Karpas-422 (cell line): Measurements from ENCODE around the gene NXPE3. TPM values are rescaled to one million over a fixed set of nuclear protein-coding genes. Genes with fewer than 3 reads are reported as not detected.
"Not testable (repeated sequence)": the region's sequence is repeated elsewhere in the genome, so short reads cannot be mapped to it uniquely, and the experiment has no call there.

Experiments
- DNase-seq: peaks from one replicate; pipeline ENCODE4 v3.0.0-alpha.2; 2015
- H2AFZ ChIP-seq: fragments of 200-600 bp; sonication (generic); 2 replicates; pipeline ENCODE4 v1.6.1; 2014; ENCODE audit warnings: antibody characterized with exemption, low read length, mixed read lengths
- H3K27ac ChIP-seq: fragments of 200-600 bp; sonication (generic); 2 replicates; pipeline ENCODE4 v1.5.1; 2014; ENCODE audit warnings: mild to moderate bottlenecking, low read length, moderate library complexity
- H3K27me3 ChIP-seq: fragments of 200-600 bp; sonication (generic); 2 replicates; pipeline ENCODE4 v1.6.1; 2014; ENCODE audit warnings: low read length, mixed read lengths
- H3K36me3 ChIP-seq: fragments of 200-600 bp; sonication (generic); 2 replicates; pipeline ENCODE4 v1.6.1; 2014; ENCODE audit warnings: low read length, mixed read lengths; ENCODE audit not compliant: insufficient read depth
- H3K4me1 ChIP-seq: fragments of 200-600 bp; sonication (generic); 2 replicates; pipeline ENCODE4 v1.6.1; 2014; ENCODE audit warnings: mild to moderate bottlenecking, low read length, mixed read lengths
- H3K4me2 ChIP-seq: fragments of 200-600 bp; sonication (generic); 2 replicates; pipeline ENCODE4 v1.6.1; 2014; ENCODE audit warnings: low read length, low read depth, mild to moderate bottlenecking; ENCODE audit not compliant: poor library complexity, severe bottlenecking
- H3K4me3 ChIP-seq: fragments of 200-600 bp; sonication (generic); 2 replicates; pipeline ENCODE4 v1.5.1; 2014; ENCODE audit warnings: mild to moderate bottlenecking, antibody characterized with exemption, low read length, mixed read lengths
- H3K79me2 ChIP-seq: fragments of 200-600 bp; sonication (generic); 2 replicates; pipeline ENCODE4 v1.6.1; 2014; ENCODE audit warnings: mild to moderate bottlenecking, low read length, mixed read lengths
- H3K9ac ChIP-seq: fragments of 200-600 bp; sonication (generic); 2 replicates; pipeline ENCODE4 v1.6.0; 2014; ENCODE audit warnings: low read length
- H3K9me2 ChIP-seq: fragments of 200-600 bp; sonication (generic), shearing (Covaris generic); replicated peaks from 2 replicates; pipeline ENCODE4 v1.6.0; 2014; ENCODE audit warnings: mild to moderate bottlenecking, low read length, moderate library complexity; ENCODE audit not compliant: insufficient read depth
- H3K9me3 ChIP-seq: fragments of 300-700, 200-600 bp; sonication (generic); 2 replicates; pipeline ENCODE4 v1.6.1; 2014; ENCODE audit warnings: low read length, mixed read lengths
- H4K20me1 ChIP-seq: fragments of 200-600 bp; sonication (generic); 2 replicates; pipeline ENCODE4 v1.6.1; 2014; ENCODE audit warnings: mild to moderate bottlenecking, antibody characterized with exemption, low read length, low read depth; ENCODE audit not compliant: insufficient read depth
- total RNA-seq: library from RNA; depleted of rRNA; stranded (reverse); fragments of >200 nt; shearing (Covaris generic); gene quantifications from 2 replicates; pipeline ENCODE4 v1.2.3, GENCODE V29; 2014; ENCODE audit warnings: low replicate concordance

The NXPE3 gene
- total RNA-seq, 1 experiment from 2014 or later: 20.2 TPM

DNA sequence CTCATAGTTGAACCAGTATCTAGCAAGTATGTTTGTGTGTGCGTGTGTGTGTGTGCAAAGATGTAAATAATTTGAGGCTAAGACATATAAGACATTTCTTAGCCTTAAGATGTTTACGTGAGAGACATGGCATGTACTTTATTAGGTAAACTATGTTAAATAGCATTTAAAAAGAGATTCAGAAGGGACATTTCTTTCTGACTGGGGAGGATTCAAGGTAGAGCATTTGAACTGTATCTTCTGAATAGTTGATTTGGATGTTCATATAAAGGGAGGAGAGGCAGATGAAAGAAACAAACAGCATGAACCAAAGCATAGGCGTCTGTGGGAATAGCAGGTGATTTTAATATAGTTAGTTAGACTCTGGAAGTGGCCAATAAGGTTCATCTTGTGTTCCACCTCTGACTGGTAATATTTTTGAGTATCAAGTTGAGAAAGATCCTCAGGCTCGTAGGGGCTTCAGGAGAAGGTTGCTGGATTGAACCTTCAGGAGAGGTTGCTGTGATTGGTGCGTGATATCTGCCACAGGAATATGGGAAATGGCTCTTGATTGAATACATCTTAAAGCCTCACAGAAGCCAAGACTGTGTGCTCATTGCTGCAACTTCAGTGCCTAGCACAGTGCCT is 82.9 kb downstream of the NXPE3 start:
- no peak for DNase-seq
- peak overlapping the region; percentile 48 for H3K4me2 ChIP-seq
- no peak overlapping the region for H3K27ac ChIP-seq
- H3K4me1 ChIP-seq: peaks cover 13% of the 10 kb centered on the region
- H3K4me3 ChIP-seq: no peak overlapping the region
- no peaks in the 10 kb centered on the region for H3K9me2 ChIP-seq
- H2AFZ ChIP-seq: no peak overlapping the region
- H4K20me1 ChIP-seq: no peaks in the 10 kb centered on the region
- no peak overlapping the region for H3K9ac ChIP-seq
- H3K79me2 ChIP-seq: no peaks in the 10 kb centered on the region
- H3K9me3 ChIP-seq: no peaks in the 10 kb centered on the region
- no peaks in the 10 kb centered on the region for H3K36me3 ChIP-seq
- no peaks in the 10 kb centered on the region for H3K27me3 ChIP-seq

GRCh38 chr3:101862416-101863165 is 83.6 kb downstream of the NXPE3 start:
- Histone ChIP-seq H3K79me2 (no peaks in the 10 kb centered on the region), H2AFZ (no peak overlapping the region), H3K36me3 (no peaks in the 10 kb centered on the region), H3K9ac (no peak overlapping the region), H3K9me3 (no peaks in the 10 kb centered on the region), H3K4me3 (no peak overlapping the region), H3K4me2 (no peak overlapping the region), H4K20me1 (no peaks in the 10 kb centered on the region), H3K27ac (no peak overlapping the region), H3K9me2 (no peaks in the 10 kb centered on the region), H3K27me3 (no peaks in the 10 kb centered on the region), H3K4me1 (peaks cover 13% of the 10 kb centered on the region)
- no peak for DNase-seq

DNA sequence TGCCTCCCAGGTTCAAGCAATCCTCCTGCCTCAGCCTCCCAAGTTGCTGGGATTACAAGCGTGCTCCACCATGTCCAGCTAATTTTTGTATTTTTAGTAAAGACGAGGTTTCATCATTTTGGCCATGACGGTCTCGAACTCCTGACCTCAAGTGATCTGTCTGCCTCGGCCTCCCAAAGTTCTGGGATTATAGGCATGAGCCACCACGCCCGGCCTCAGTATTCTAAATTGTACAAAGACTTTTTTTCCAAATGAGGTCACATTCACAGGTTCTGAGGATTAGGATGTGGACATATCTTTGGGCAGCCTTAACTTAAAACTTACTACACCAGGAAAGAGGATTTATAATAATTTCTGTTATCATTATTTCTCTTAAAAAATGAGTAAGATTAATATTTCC is 85.9 kb downstream of the NXPE3 start:
- not testable (repeated sequence) for H3K9me3 ChIP-seq, H3K79me2 ChIP-seq

GRCh38 chr3:101865751-101866509 is 86.9 kb downstream of the NXPE3 start:
- Histone ChIP-seq H3K36me3 (no peaks in the 10 kb centered on the region), H3K9me2 (no peaks in the 10 kb centered on the region), H3K27me3 (no peaks in the 10 kb centered on the region), H3K79me2 (no peaks in the 10 kb centered on the region), H4K20me1 (no peaks in the 10 kb centered on the region), H3K4me2 (no peak overlapping the region), H2AFZ (no peak overlapping the region), H3K4me3 (no peak overlapping the region), H3K4me1 (peaks cover 12% of the 10 kb centered on the region), H3K27ac (no peak overlapping the region), H3K9ac (no peak overlapping the region), H3K9me3 (no peaks in the 10 kb centered on the region)
- no peak for DNase-seq

More for the DNA sequence above, 85.9 kb downstream of the NXPE3 start:
- not testable (repeated sequence) for H3K27me3 ChIP-seq, H3K9ac ChIP-seq, H3K36me3 ChIP-seq, H3K4me3 ChIP-seq, H4K20me1 ChIP-seq, H2AFZ ChIP-seq, H3K9me2 ChIP-seq, H3K4me2 ChIP-seq, DNase-seq, H3K27ac ChIP-seq
- peaks cover 13% of the 10 kb centered on the region for H3K4me1 ChIP-seq

DNA sequence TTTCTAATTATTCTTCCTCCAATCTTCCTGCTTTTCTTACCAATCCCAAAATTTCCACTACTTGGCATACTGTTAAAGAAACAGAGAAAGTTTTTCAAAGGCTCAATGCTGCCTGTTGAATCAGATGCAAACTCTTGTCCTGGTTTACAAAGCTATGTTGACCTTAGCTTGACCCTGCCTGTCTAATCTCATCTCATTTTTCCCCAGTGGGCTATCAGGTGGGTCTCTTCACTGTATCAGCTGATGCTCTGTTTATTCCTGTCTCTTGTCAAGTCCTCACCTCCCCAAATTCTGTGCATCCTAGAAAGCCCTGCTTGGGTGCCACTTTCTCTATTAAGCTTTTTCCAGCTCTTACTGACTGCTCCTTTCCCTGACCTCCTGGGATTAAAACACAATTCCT is 88.5 kb downstream of the NXPE3 start:
- H3K9me2 ChIP-seq: no peaks in the 10 kb centered on the region
- no peak overlapping the region for H3K4me2 ChIP-seq
- H3K4me3 ChIP-seq: no peak overlapping the region
- no peaks in the 10 kb centered on the region for H3K4me1 ChIP-seq
- no peaks in the 10 kb centered on the region for H3K36me3 ChIP-seq
- H3K27me3 ChIP-seq: no peaks in the 10 kb centered on the region
- no peak overlapping the region for H2AFZ ChIP-seq
- H3K79me2 ChIP-seq: no peaks in the 10 kb centered on the region
- H3K9ac ChIP-seq: no peak overlapping the region
- no peak overlapping the region for H3K27ac ChIP-seq
- no peaks in the 10 kb centered on the region for H4K20me1 ChIP-seq
- DNase-seq: no peak
- H3K9me3 ChIP-seq: no peaks in the 10 kb centered on the region

DNA sequence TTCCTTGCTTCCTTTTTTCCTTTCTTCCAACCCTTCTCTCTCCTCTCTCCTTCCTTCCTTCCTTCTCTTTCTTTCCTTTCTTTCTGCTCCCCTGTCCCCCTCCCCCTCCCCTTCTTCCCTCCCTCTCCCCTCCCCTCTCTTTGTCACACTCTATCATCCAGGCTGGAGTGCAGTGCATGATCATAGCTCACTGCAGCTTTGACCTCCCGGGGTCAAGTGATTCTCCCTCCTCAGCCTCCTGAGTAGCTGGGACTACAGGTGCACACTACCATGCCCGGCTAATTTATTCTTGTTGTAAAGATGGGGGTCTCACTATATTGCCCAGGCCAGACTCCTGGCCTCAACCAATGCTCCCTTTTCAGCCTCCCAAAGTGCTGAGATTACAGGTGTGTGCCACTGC is 89.0 kb downstream of the NXPE3 start:
- Histone ChIP-seq H3K27ac (no peak overlapping the region), H2AFZ (no peak overlapping the region), H3K4me1 (no peaks in the 10 kb centered on the region), H3K79me2 (no peaks in the 10 kb centered on the region), H4K20me1 (no peaks in the 10 kb centered on the region), H3K9ac (no peak overlapping the region), H3K36me3 (no peaks in the 10 kb centered on the region), H3K4me2 (no peak overlapping the region), H3K9me3 (no peaks in the 10 kb centered on the region), H3K4me3 (no peak overlapping the region), H3K9me2 (no peaks in the 10 kb centered on the region), H3K27me3 (no peaks in the 10 kb centered on the region)
- DNase-seq: no peak

- Histone ChIP-seq H3K4me2 (no peak overlapping the region), H4K20me1 (no peaks in the 10 kb centered on the region)
Measured at GRCh38 chr3:101868534-101869464, 89.8 kb downstream of the NXPE3 start.

More at GRCh38 chr3:101868534-101869464, 89.8 kb downstream of the NXPE3 start:
- no peaks in the 10 kb centered on the region for H3K27me3 ChIP-seq
- H3K36me3 ChIP-seq: no peaks in the 10 kb centered on the region
- H3K27ac ChIP-seq: no peak overlapping the region
- DNase-seq: no peak
- no peaks in the 10 kb centered on the region for H3K79me2 ChIP-seq
- H3K4me1 ChIP-seq: no peaks in the 10 kb centered on the region
- no peak overlapping the region for H3K9ac ChIP-seq
- no peaks in the 10 kb centered on the region for H3K9me3 ChIP-seq
- no peak overlapping the region for H3K4me3 ChIP-seq
- H2AFZ ChIP-seq: no peak overlapping the region
- H3K9me2 ChIP-seq: no peaks in the 10 kb centered on the region
